Measurements from ENCODE around the gene PPP1R8.
A peak's percentile ranks its signal among the peaks of the same experiment; 100 is the strongest.
"Not testable (repeated sequence)": the region's sequence is repeated elsewhere in the genome, so short reads cannot be mapped to it uniquely, and the experiment has no call there.

PPP1R8 gene

GRCh38 chr1:27816921-27817630, 13.5 kb upstream of the PPP1R8 start:
- no peak overlapping the region for H3K4me3 ChIP-seq (ENCODE audit: low read depth, low read length)

GRCh38 chr1:27821761-27822315, 8.7 kb upstream of the PPP1R8 start:
- no peak overlapping the region for H3K4me3 ChIP-seq (ENCODE audit: low read depth, low read length)
- no peak for TF ChIP-seq CTCF (IDR thresholded peaks at IDR 0.05; ENCODE audit: borderline replicate concordance, insufficient read depth, low read depth, low read length)

More at GRCh38 chr1:27816921-27817630, 13.5 kb upstream of the PPP1R8 start:
- no peak for TF ChIP-seq CTCF (IDR thresholded peaks at IDR 0.05; ENCODE audit: borderline replicate concordance, insufficient read depth, low read depth, low read length)

GRCh38 chr1:27823784-27824183, 6.8 kb upstream of the PPP1R8 start:
- no peak overlapping the region for H3K4me3 ChIP-seq (ENCODE audit: low read depth, low read length)
- TF ChIP-seq CTCF (IDR thresholded peaks at IDR 0.05; ENCODE audit: borderline replicate concordance, insufficient read depth, low read depth, low read length): no peak

- TF ChIP-seq CTCF (IDR thresholded peaks at IDR 0.05; ENCODE audit: borderline replicate concordance, insufficient read depth, low read depth, low read length): no peak
- H3K4me3 ChIP-seq (ENCODE audit: low read depth, low read length): no peak overlapping the region
Measured at GRCh38 chr1:27824411-27824810, 6.2 kb upstream of the PPP1R8 start.

GRCh38 chr1:27829339-27829960, 1.1 kb upstream of the PPP1R8 start:
- H3K4me3 ChIP-seq (ENCODE audit: low read depth, low read length): not testable (repeated sequence)

GRCh38 chr1:27831568-27832410, 1.2 kb downstream of the PPP1R8 start:
- peak overlapping the region; percentile 90 for H3K4me3 ChIP-seq (ENCODE audit: low read depth, low read length)
- no peak for TF ChIP-seq CTCF (IDR thresholded peaks at IDR 0.05; ENCODE audit: borderline replicate concordance, insufficient read depth, low read depth, low read length)

- no peak for TF ChIP-seq CTCF (IDR thresholded peaks at IDR 0.05; ENCODE audit: borderline replicate concordance, insufficient read depth, low read depth, low read length)
- no peak overlapping the region for H3K4me3 ChIP-seq (ENCODE audit: low read depth, low read length)
Measured at GRCh38 chr1:27832762-27833161, 2.2 kb downstream of the PPP1R8 start.
